ENCODE data around the gene VMO1. TPM values are rescaled to one million over a fixed set of nuclear protein-coding genes. Genes with fewer than 3 reads are reported as not detected.

The VMO1 gene
- total and polyA plus RNA-seq, 9 of the 15 experiments (the other 6 are each of a cell fraction or from before 2014, with no cell fraction given), result 0.31 TPM; not detected in 8

- TF ChIP-seq TFAP4 (CRISPR knock-in tag; IDR thresholded peaks at IDR 0.05; ENCODE audit: borderline replicate concordance), result peak; percentile 85
- no peak for TF ChIP-seq RNF2 (IDR thresholded peaks at IDR 0.05)
- no peak for TF ChIP-seq GMEB1 (CRISPR knock-in tag; IDR thresholded peaks at IDR 0.05)
- no peak for TF ChIP-seq PATZ1 (CRISPR knock-in tag; IDR thresholded peaks at IDR 0.05; ENCODE audit: borderline replicate concordance)
- no peak for TF ChIP-seq XRCC3 (IDR thresholded peaks at IDR 0.05)
- TF ChIP-seq EWSR1 (IDR thresholded peaks at IDR 0.05; ENCODE audit: borderline replicate concordance, low read depth, partially characterized antibody), result no peak
- TF ChIP-seq MCM3 (IDR thresholded peaks at IDR 0.05), result no peak
- TF ChIP-seq PRMT5 (CRISPR knock-in tag; IDR thresholded peaks at IDR 0.05), result no peak
- no peak for TF ChIP-seq MCM7 (IDR thresholded peaks at IDR 0.05)
- TF ChIP-seq HMG20A (CRISPR knock-in tag; conservative IDR thresholded peaks at IDR 0.05), result no peak
- no peak for TF ChIP-seq ZNF780A (CRISPR knock-in tag; IDR thresholded peaks at IDR 0.05)
- TF ChIP-seq MAX (CRISPR knock-in tag; IDR thresholded peaks at IDR 0.05), result peak; percentile 80
- no peak for TF ChIP-seq ZSCAN29 (IDR thresholded peaks at IDR 0.05)
- no peak for TF ChIP-seq RREB1 (CRISPR knock-in tag; IDR thresholded peaks at IDR 0.05)
- TF ChIP-seq EP300 (IDR thresholded peaks at IDR 0.05; ENCODE audit: low read length), result no peak
- no peak for TF ChIP-seq SMARCA4 (IDR thresholded peaks at IDR 0.05)
- TF ChIP-seq RHOXF2B (CRISPR knock-in tag; conservative IDR thresholded peaks at IDR 0.05), result no peak
- TF ChIP-seq POLR2A (conservative IDR thresholded peaks at IDR 0.05), result no peak
- no peak for TF ChIP-seq THRA (IDR thresholded peaks at IDR 0.05)
These were observed 3.5 kb downstream of the VMO1 start (continued) for GRCh38 chr17:4782652-4783051.
